SK-N-SH (cell line): ENCODE measurements around the gene UNC79.

ENCODE experiments used
- EP300 ChIP-seq, 2 experiments: IDR thresholded peaks; 2 replicates each; pipeline versions ENCODE4 v1.4.0 to v1.6.1; 2012; ENCODE audit warnings: borderline replicate concordance in 1 of 2, low read depth in 1 of 2, low read length in 1 of 2
- JUND ChIP-seq: IDR thresholded peaks from 2 replicates; pipeline ENCODE4 v1.4.0; 2012
- NFIC ChIP-seq: IDR thresholded peaks from 2 replicates; pipeline ENCODE4 v1.4.0; 2012; ENCODE audit warnings: borderline replicate concordance
- RAD21 ChIP-seq: IDR thresholded peaks from 2 replicates; pipeline ENCODE4 v1.6.1; 2012; ENCODE audit warnings: mild to moderate bottlenecking, low read length
- SMC3 ChIP-seq: IDR thresholded peaks from 2 replicates; pipeline ENCODE4 v1.6.1; 2012; ENCODE audit warnings: low read depth, low read length, improper control_type of control experiment
- TF ChIP-seq, protein P1 (sequence below): fragments of 200-600 bp; sonication (generic); IDR thresholded peaks from 2 replicates; pipeline ENCODE4 v1.6.1; 2017; ENCODE audit warnings: antibody characterized with exemption, mild to moderate bottlenecking, moderate library complexity
- TF ChIP-seq, protein P2 (sequence below): IDR thresholded peaks from 2 replicates; pipeline ENCODE4 v1.4.0; 2012; ENCODE audit warnings: low read depth
- TF ChIP-seq, protein P3 (sequence below): fragments of 150-350 bp; IDR thresholded peaks from 2 replicates; pipeline ENCODE4 v1.6.1; 2016; ENCODE audit warnings: mild to moderate bottlenecking, low read depth, low read length
- TF ChIP-seq, protein P4 (sequence below): fragments of 150-350 bp; IDR thresholded peaks from 2 replicates; pipeline ENCODE4 v1.6.1; 2017; ENCODE audit warnings: antibody characterized with exemption, low read length, low read depth, borderline replicate concordance

DNA sequence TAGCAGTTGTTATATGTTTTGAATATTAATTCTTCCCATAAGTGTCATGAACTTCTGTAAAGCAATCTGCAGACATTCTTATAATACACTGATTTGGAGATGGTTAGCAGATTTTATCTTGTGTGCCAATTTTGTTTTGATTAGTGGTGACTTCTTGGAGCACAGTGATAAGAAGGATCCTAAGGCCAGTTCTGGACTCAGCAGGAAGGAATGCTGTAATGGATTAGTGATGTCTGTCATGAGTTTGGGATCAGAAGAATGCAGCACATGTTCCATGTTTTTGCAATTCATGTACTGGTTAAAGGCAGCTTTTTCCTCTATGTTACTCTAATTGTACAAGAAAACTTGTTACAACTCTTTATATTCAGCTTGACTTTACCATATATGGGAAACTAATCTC is 91.5 kb downstream of the UNC79 start:
- TF ChIP-seq, protein P1, sequence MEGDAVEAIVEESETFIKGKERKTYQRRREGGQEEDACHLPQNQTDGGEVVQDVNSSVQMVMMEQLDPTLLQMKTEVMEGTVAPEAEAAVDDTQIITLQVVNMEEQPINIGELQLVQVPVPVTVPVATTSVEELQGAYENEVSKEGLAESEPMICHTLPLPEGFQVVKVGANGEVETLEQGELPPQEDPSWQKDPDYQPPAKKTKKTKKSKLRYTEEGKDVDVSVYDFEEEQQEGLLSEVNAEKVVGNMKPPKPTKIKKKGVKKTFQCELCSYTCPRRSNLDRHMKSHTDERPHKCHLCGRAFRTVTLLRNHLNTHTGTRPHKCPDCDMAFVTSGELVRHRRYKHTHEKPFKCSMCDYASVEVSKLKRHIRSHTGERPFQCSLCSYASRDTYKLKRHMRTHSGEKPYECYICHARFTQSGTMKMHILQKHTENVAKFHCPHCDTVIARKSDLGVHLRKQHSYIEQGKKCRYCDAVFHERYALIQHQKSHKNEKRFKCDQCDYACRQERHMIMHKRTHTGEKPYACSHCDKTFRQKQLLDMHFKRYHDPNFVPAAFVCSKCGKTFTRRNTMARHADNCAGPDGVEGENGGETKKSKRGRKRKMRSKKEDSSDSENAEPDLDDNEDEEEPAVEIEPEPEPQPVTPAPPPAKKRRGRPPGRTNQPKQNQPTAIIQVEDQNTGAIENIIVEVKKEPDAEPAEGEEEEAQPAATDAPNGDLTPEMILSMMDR: no peak
- TF ChIP-seq, protein P2, sequence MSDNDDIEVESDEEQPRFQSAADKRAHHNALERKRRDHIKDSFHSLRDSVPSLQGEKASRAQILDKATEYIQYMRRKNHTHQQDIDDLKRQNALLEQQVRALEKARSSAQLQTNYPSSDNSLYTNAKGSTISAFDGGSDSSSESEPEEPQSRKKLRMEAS: no peak
- no peak for TF ChIP-seq NFIC
- TF ChIP-seq, protein P3, sequence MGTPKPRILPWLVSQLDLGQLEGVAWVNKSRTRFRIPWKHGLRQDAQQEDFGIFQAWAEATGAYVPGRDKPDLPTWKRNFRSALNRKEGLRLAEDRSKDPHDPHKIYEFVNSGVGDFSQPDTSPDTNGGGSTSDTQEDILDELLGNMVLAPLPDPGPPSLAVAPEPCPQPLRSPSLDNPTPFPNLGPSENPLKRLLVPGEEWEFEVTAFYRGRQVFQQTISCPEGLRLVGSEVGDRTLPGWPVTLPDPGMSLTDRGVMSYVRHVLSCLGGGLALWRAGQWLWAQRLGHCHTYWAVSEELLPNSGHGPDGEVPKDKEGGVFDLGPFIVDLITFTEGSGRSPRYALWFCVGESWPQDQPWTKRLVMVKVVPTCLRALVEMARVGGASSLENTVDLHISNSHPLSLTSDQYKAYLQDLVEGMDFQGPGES: no peak
- TF ChIP-seq RAD21: no peak
- TF ChIP-seq JUND: no peak
- no peak for TF ChIP-seq SMC3
- TF ChIP-seq, protein P4, sequence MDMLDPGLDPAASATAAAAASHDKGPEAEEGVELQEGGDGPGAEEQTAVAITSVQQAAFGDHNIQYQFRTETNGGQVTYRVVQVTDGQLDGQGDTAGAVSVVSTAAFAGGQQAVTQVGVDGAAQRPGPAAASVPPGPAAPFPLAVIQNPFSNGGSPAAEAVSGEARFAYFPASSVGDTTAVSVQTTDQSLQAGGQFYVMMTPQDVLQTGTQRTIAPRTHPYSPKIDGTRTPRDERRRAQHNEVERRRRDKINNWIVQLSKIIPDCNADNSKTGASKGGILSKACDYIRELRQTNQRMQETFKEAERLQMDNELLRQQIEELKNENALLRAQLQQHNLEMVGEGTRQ: no peak
- TF ChIP-seq EP300 (IDR thresholded peaks at IDR 0.05; ENCODE audit: borderline replicate concordance in 1 of 2, low read depth in 1 of 2, low read length in 1 of 2): no peak
